Measurements from ENCODE around the gene TMEM145.

TMEM145 gene

GRCh38 chr19:42278452-42279154 lies 34.5 kb upstream of the TMEM145 start:
- no peak for DNase-seq

GRCh38 chr19:42279155-42279901 lies 33.8 kb upstream of the TMEM145 start:
- no peak for DNase-seq

- peak; percentile 87 for DNase-seq
Observed at GRCh38 chr19:42279902-42280814, 33.0 kb upstream of the TMEM145 start.

- no peak for DNase-seq
Observed at GRCh38 chr19:42280815-42281145, 32.3 kb upstream of the TMEM145 start.

- peak; percentile 50 for DNase-seq
Observed at GRCh38 chr19:42281146-42281826, 31.8 kb upstream of the TMEM145 start.

GRCh38 chr19:42281827-42282762 lies 31.0 kb upstream of the TMEM145 start:
- DNase-seq, result no peak

GRCh38 chr19:42282819-42283187 lies 30.3 kb upstream of the TMEM145 start:
- no peak for DNase-seq

- DNase-seq, result peak; percentile 96
Observed at GRCh38 chr19:42283188-42284065, 29.7 kb upstream of the TMEM145 start.

- no peak for DNase-seq
Observed at GRCh38 chr19:42284066-42284501, 29.0 kb upstream of the TMEM145 start.

- DNase-seq, result peak; percentile 41
Observed at GRCh38 chr19:42284591-42285341, 28.3 kb upstream of the TMEM145 start.

- no peak for DNase-seq
Observed at GRCh38 chr19:42285541-42285941, 27.6 kb upstream of the TMEM145 start.

GRCh38 chr19:42285988-42286348 lies 27.1 kb upstream of the TMEM145 start:
- no peak for DNase-seq

- DNase-seq, result no peak
Observed at GRCh38 chr19:42286349-42287016, 26.6 kb upstream of the TMEM145 start.

GRCh38 chr19:42287017-42287826 lies 25.9 kb upstream of the TMEM145 start:
- DNase-seq, result no peak

GRCh38 chr19:42287827-42288107 lies 25.3 kb upstream of the TMEM145 start:
- no peak for DNase-seq

GRCh38 chr19:42288387-42288786 lies 24.7 kb upstream of the TMEM145 start:
- DNase-seq, result no peak

GRCh38 chr19:42288881-42289555 lies 24.1 kb upstream of the TMEM145 start:
- DNase-seq, result no peak

- DNase-seq, result no peak
Observed at GRCh38 chr19:42289556-42290041, 23.5 kb upstream of the TMEM145 start.
